K562 (cell line): Measurements from ENCODE around the gene CARMIL3. TPM values are rescaled to one million over a fixed set of nuclear protein-coding genes. Genes with fewer than 3 reads are reported as not detected.

Source experiments
- BRD9 ChIP-seq: fragments of 450-650 bp; IDR thresholded peaks from 2 replicates; pipeline ENCODE4 v1.6.1; 2018; ENCODE audit warnings: low read depth; ENCODE audit not compliant: partially characterized antibody
- CBX1 ChIP-seq: sonication (generic); IDR thresholded peaks from 2 replicates; pipeline ENCODE4 v1.6.1; 2016; ENCODE audit warnings: antibody characterized with exemption, low read depth, mild to moderate bottlenecking
- HNRNPLL ChIP-seq: fragments of 200-400 bp; formaldehyde crosslinking; IDR thresholded peaks from 2 replicates; pipeline ENCODE4 v1.6.1; 2017; ENCODE audit warnings: low read length, low read depth, mild to moderate bottlenecking; ENCODE audit not compliant: poor library complexity, severe bottlenecking
- KHSRP ChIP-seq: fragments of 450-650 bp; IDR thresholded peaks from 2 replicates; pipeline ENCODE4 v1.6.1; 2017
- NR2C2 ChIP-seq, 2 experiments: fragments of 200-800 bp in 1 of 2; sonication (Bioruptor generic) in 1 of 2; sonication (generic) in 1 of 2; formaldehyde crosslinking in 1 of 2; IDR thresholded peaks; 2 replicates each; pipeline versions ENCODE4 v1.6.1 to v1.8.0; 2016 to 2022; ENCODE audit warnings: mild to moderate bottlenecking in 1 of 2, missing compliant biosample characterization in 1 of 2, missing genetic modification characterization in 1 of 2, missing genetic modification reagents in 1 of 2
- PHF20 ChIP-seq: fragments of 450-650 bp; IDR thresholded peaks from 2 replicates; pipeline ENCODE4 v1.6.1; 2018; ENCODE audit not compliant: partially characterized antibody
- SIX5 ChIP-seq, 2 experiments: IDR thresholded peaks; 2 replicates each; pipeline ENCODE4 v1.6.1; 2011; ENCODE audit warnings: low read length in 2 of 2, borderline replicate concordance in 1 of 2, low read depth in 1 of 2, mild to moderate bottlenecking in 1 of 2, moderate library complexity in 1 of 2; ENCODE audit not compliant: insufficient read depth in 1 of 2
- SP1 ChIP-seq: sonication (generic); formaldehyde crosslinking; IDR thresholded peaks from 2 replicates; pipeline ENCODE4 v1.8.1; 2022; ENCODE audit warnings: mild to moderate bottlenecking, missing genetic modification reagents
- TAF1 ChIP-seq: IDR thresholded peaks from 2 replicates; pipeline ENCODE4 v1.6.1; 2011; ENCODE audit warnings: mild to moderate bottlenecking, low read length, moderate library complexity; ENCODE audit not compliant: insufficient read depth, control insufficient read depth, severe bottlenecking; ENCODE audit errors: extremely low read depth
- ZNF143 ChIP-seq: sonication (generic); formaldehyde crosslinking; IDR thresholded peaks from 2 replicates; pipeline ENCODE4 v1.9.0; 2022; ENCODE audit warnings: mild to moderate bottlenecking, missing genetic modification reagents
- polyA plus RNA-seq, 8 experiments: library from polyadenylated mRNA; depleted of rRNA in 4 of 8; stranded (reverse) in 5 of 8; unstranded in 3 of 8; fragments of >200 nt; fragmentation: Nextera tagmentation in 2 of 8; fragmentation: Illumina TruSeq in 1 of 8; extraction: Ambion mirVana in 2 of 8; extraction: Trizol in 1 of 8; gene quantifications; 2 replicates each; pipeline versions ENCODE4 v1.2.1 to v1.2.3, GENCODE V29; 2011 to 2014; ENCODE audit warnings: inconsistent platforms in 1 of 8, missing spikeins in 1 of 8
- total RNA-seq, 7 experiments: library from RNA; depleted of rRNA in 6 of 7; stranded (reverse); fragments of >200 nt in 6 of 7; fragmentation: Illumina TruSeq in 2 of 7; extraction: Trizol in 2 of 7; gene quantifications; 2 replicates each; pipeline versions ENCODE4 v1.2.1 to v1.2.3, GENCODE V29; 2011 to 2021; ENCODE audit warnings: low replicate concordance in 1 of 7
- TF ChIP-seq, protein P1 (sequence below), 2 experiments: fragments of 450-650 bp in 1 of 2; sonication (generic) in 1 of 2; formaldehyde crosslinking in 1 of 2; IDR thresholded peaks; 2 replicates each; pipeline versions ENCODE4 v1.7.1 to v1.9.0; 2016 to 2022; ENCODE audit warnings: inconsistent platforms in 1 of 2, mild to moderate bottlenecking in 1 of 2, missing genetic modification reagents in 1 of 2
- TF ChIP-seq, protein P2 (sequence below): fragments of 200-400 bp; formaldehyde crosslinking; IDR thresholded peaks from 2 replicates; pipeline ENCODE4 v1.6.1; 2017; ENCODE audit warnings: mild to moderate bottlenecking, low read depth, low read length, moderate library complexity
- TF ChIP-seq, protein P3 (sequence below), 3 experiments: fragments of 200-800 bp in 1 of 3; sonication (Bioruptor generic) in 1 of 3; sonication (generic) in 1 of 3; formaldehyde crosslinking in 1 of 3; IDR thresholded peaks; 2 replicates each; pipeline versions ENCODE4 v1.6.1 to v1.8.0; 2016 to 2022; ENCODE audit warnings: mild to moderate bottlenecking in 2 of 3, missing compliant biosample characterization in 2 of 3, missing genetic modification characterization in 2 of 3, missing genetic modification reagents in 1 of 3

Gene CARMIL3
- total and polyA plus RNA-seq, 9 of the 15 experiments (the other 6 are each of a cell fraction or from before 2014, with no cell fraction given) = 0.01 to 0.11 (median 0.05) TPM; not detected in 5

DNA sequence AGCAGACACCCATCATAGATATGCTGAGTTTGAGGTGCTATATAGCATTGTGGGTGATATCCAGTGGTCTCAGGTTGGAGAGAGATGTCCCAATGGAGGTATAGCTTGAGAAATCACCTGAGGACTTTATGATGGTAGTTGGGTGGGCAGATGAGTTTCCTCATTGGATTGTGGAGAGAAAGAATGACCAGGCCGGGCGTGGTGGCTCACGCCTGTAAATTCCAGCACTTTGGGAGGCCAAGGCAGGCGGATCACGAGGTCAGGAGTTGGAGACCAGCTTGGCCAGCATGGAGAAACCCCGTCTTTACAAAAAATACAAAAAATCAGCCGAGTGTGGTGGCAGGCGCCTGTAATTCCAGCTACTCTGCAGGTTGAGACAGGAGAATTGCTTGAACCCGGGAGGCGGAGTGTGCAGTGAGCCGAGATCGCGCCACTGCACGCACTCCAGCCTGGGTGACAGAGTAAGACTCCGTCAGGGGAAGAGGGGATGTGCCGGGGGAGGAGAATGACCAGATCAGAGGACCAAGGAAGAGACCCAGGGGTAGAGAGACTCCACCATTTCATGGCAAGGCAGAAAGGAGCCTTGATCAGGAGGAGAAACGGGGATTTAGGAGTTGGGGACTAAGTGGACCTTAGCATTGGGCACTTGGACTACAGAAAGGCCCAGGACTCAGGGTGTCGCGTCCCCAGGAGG, 41.5 kb downstream of the CARMIL3 start (continued):
- TF ChIP-seq, protein P1, sequence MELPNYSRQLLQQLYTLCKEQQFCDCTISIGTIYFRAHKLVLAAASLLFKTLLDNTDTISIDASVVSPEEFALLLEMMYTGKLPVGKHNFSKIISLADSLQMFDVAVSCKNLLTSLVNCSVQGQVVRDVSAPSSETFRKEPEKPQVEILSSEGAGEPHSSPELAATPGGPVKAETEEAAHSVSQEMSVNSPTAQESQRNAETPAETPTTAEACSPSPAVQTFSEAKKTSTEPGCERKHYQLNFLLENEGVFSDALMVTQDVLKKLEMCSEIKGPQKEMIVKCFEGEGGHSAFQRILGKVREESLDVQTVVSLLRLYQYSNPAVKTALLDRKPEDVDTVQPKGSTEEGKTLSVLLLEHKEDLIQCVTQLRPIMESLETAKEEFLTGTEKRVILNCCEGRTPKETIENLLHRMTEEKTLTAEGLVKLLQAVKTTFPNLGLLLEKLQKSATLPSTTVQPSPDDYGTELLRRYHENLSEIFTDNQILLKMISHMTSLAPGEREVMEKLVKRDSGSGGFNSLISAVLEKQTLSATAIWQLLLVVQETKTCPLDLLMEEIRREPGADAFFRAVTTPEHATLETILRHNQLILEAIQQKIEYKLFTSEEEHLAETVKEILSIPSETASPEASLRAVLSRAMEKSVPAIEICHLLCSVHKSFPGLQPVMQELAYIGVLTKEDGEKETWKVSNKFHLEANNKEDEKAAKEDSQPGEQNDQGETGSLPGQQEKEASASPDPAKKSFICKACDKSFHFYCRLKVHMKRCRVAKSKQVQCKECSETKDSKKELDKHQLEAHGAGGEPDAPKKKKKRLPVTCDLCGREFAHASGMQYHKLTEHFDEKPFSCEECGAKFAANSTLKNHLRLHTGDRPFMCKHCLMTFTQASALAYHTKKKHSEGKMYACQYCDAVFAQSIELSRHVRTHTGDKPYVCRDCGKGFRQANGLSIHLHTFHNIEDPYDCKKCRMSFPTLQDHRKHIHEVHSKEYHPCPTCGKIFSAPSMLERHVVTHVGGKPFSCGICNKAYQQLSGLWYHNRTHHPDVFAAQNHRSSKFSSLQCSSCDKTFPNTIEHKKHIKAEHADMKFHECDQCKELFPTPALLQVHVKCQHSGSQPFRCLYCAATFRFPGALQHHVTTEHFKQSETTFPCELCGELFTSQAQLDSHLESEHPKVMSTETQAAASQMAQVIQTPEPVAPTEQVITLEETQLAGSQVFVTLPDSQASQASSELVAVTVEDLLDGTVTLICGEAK (IDR thresholded peaks at IDR 0.05) = 0 out of 2 replicates have a peak, but pooled peaks have one; percentile 23
- TF ChIP-seq, protein P1 (CRISPR knock-in tag; IDR thresholded peaks at IDR 0.05) = no peak
- TF ChIP-seq KHSRP (no peak), SP1 (CRISPR knock-in tag) (no peak), ZNF143 (CRISPR knock-in tag) (no peak), SIX5 (IDR thresholded peaks at IDR 0.05; ENCODE audit: borderline replicate concordance in 1 of 2, insufficient read depth in 1 of 2, low read depth in 1 of 2, low read length in 2 of 2) (no peak), BRD9 (no peak), CBX1 (no peak), NR2C2 (CRISPR knock-in tag; IDR thresholded peaks at IDR 0.05) (no peak), NR2C2 (tag; IDR thresholded peaks at IDR 0.05) (no peak), HNRNPLL (no peak), TAF1 (no peak), PHF20 (no peak)
- TF ChIP-seq, protein P2, sequence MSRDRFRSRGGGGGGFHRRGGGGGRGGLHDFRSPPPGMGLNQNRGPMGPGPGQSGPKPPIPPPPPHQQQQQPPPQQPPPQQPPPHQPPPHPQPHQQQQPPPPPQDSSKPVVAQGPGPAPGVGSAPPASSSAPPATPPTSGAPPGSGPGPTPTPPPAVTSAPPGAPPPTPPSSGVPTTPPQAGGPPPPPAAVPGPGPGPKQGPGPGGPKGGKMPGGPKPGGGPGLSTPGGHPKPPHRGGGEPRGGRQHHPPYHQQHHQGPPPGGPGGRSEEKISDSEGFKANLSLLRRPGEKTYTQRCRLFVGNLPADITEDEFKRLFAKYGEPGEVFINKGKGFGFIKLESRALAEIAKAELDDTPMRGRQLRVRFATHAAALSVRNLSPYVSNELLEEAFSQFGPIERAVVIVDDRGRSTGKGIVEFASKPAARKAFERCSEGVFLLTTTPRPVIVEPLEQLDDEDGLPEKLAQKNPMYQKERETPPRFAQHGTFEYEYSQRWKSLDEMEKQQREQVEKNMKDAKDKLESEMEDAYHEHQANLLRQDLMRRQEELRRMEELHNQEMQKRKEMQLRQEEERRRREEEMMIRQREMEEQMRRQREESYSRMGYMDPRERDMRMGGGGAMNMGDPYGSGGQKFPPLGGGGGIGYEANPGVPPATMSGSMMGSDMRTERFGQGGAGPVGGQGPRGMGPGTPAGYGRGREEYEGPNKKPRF = no peak
- TF ChIP-seq, protein P3, sequence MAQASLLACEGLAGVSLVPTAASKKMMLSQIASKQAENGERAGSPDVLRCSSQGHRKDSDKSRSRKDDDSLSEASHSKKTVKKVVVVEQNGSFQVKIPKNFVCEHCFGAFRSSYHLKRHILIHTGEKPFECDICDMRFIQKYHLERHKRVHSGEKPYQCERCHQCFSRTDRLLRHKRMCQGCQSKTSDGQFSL (CRISPR knock-in tag; IDR thresholded peaks at IDR 0.05) = no peak
- TF ChIP-seq, protein P3 (tag; IDR thresholded peaks at IDR 0.05) = no peak
